IMR-90 (cell line): ENCODE results near the gene PACSIN2. TPM values are rescaled to one million over a fixed set of nuclear protein-coding genes. Genes with fewer than 3 reads are reported as not detected.

Experiments used
- ATAC-seq: fragments of 200-7000 bp; cut with Tn5 transposase; 2 replicates; pipeline ENCODE4 v1.9.1; 2020; ENCODE audit warnings: low read depth, mild to moderate bottlenecking, moderate library complexity
- BruUV-seq: library from RNA; stranded (reverse); fragments of 400-500 nt; replicated peaks from 2 replicates; lab custom pipeline; 2021; lab: Mats Ljungman, UMichigan
- CTCF ChIA-PET: fragments of 300-600 bp; formaldehyde crosslinking; extraction: SDS; loops from one replicate; lab custom pipeline; 2021; ENCODE audit warnings: antibody characterized with exemption; lab: Yijun Ruan, JAX
- POLR2A ChIA-PET: fragments of 300-600 bp; sonication (Branson Sonifier 250); formaldehyde crosslinking; loops from one replicate; lab custom pipeline; 2022; ENCODE audit warnings: antibody characterized with exemption; ENCODE audit not compliant: unreplicated experiment; lab: Charles Lee
- DNase-seq: peaks from one replicate; pipeline ENCODE4 v3.0.0; 2013
- H2AFZ ChIP-seq: replicated peaks from 2 replicates; pipeline ENCODE3; 2013; ENCODE audit warnings: low read length, mild to moderate bottlenecking; ENCODE audit not compliant: poor library complexity
- H2AK5ac ChIP-seq: 2 replicates; pipeline ENCODE4 v1.6.1; 2013; ENCODE audit warnings: low read depth, low read length, inconsistent platforms
- H2AK9ac ChIP-seq: replicated peaks from 2 replicates; pipeline ENCODE3; 2013; ENCODE audit warnings: mild to moderate bottlenecking, low read depth, low read length, moderate library complexity; ENCODE audit not compliant: poor library complexity
- H2BK120ac ChIP-seq: 2 replicates; pipeline ENCODE4 v1.6.1; 2013; ENCODE audit warnings: low read depth, low read length, inconsistent platforms
- H2BK15ac ChIP-seq: 3 replicates; pipeline ENCODE4 v1.6.1; 2013; ENCODE audit warnings: low read depth, low read length, inconsistent platforms
- H2BK20ac ChIP-seq: 2 replicates; pipeline ENCODE4 v1.6.1; 2013; ENCODE audit warnings: low read depth, mild to moderate bottlenecking, inconsistent platforms, low read length, moderate library complexity
- H2BK5ac ChIP-seq: 2 replicates; pipeline ENCODE4 v1.6.1; 2013; ENCODE audit warnings: mild to moderate bottlenecking, low read depth, low read length, inconsistent platforms; ENCODE audit not compliant: poor library complexity, severe bottlenecking
- H3K14ac ChIP-seq: replicated peaks from 2 replicates; pipeline ENCODE4 v1.6.1; 2013; ENCODE audit warnings: low read depth, low read length, inconsistent platforms
- H3K18ac ChIP-seq: 2 replicates; pipeline ENCODE4 v1.6.1; 2013; ENCODE audit warnings: low read depth, low read length, control low read depth
- H3K23ac ChIP-seq: 2 replicates; pipeline ENCODE4 v1.6.1; 2013; ENCODE audit warnings: low read depth, low read length, inconsistent platforms
- H3K27ac ChIP-seq: 2 replicates; pipeline ENCODE4 v1.5.1; 2013; ENCODE audit warnings: mild to moderate bottlenecking, control low read depth, low read length; ENCODE audit not compliant: insufficient read depth
- H3K27me3 ChIP-seq: 2 replicates; pipeline ENCODE4 v1.6.1; 2013; ENCODE audit warnings: low read length; ENCODE audit not compliant: control insufficient read depth, insufficient read depth
- H3K36me3 ChIP-seq: 2 replicates; pipeline ENCODE4 v1.6.1; 2013; ENCODE audit warnings: low read length, mixed read lengths; ENCODE audit not compliant: control insufficient read depth, insufficient read depth
- H3K4ac ChIP-seq: 2 replicates; pipeline ENCODE4 v1.6.1; 2013; ENCODE audit warnings: low read depth, low read length, inconsistent platforms
- H3K4me1 ChIP-seq: 2 replicates; pipeline ENCODE4 v1.6.1; 2013; ENCODE audit warnings: low read length, mixed read lengths; ENCODE audit not compliant: control insufficient read depth, insufficient read depth
- H3K4me2 ChIP-seq: 2 replicates; pipeline ENCODE4 v1.6.1; 2013; ENCODE audit warnings: low read depth, mild to moderate bottlenecking, control low read depth, low read length, moderate library complexity
- H3K4me3 ChIP-seq: 2 replicates; pipeline ENCODE4 v1.5.1; 2013; ENCODE audit warnings: low read depth, mild to moderate bottlenecking, control low read depth, low read length, moderate library complexity; ENCODE audit not compliant: insufficient read depth
- H3K56ac ChIP-seq: 2 replicates; pipeline ENCODE4 v1.6.1; 2013; ENCODE audit warnings: low read length, inconsistent platforms; ENCODE audit not compliant: insufficient read depth; ENCODE audit errors: extremely low read depth
- H3K79me1 ChIP-seq, 2 experiments: 2 replicates each; pipeline ENCODE4 v1.6.1; 2013; ENCODE audit warnings: low read length in 2 of 2, inconsistent platforms in 1 of 2, low read depth in 1 of 2
- H3K9ac ChIP-seq: 2 replicates; pipeline ENCODE4 v1.6.1; 2013; ENCODE audit warnings: low read depth, low read length, control low read depth
- H3K9me1 ChIP-seq: 2 replicates; pipeline ENCODE4 v1.6.1; 2013; ENCODE audit warnings: low read length, inconsistent platforms; ENCODE audit not compliant: insufficient read depth
- H3K9me3 ChIP-seq: 2 replicates; pipeline ENCODE4 v1.6.1; 2013; ENCODE audit warnings: low read length; ENCODE audit not compliant: control insufficient read depth, insufficient read depth
- H4K20me1 ChIP-seq: 2 replicates; pipeline ENCODE4 v1.6.1; 2013; ENCODE audit warnings: low read length, inconsistent platforms; ENCODE audit not compliant: insufficient read depth
- H4K5ac ChIP-seq: 2 replicates; pipeline ENCODE4 v1.6.1; 2013; ENCODE audit warnings: mild to moderate bottlenecking, low read depth, low read length, control low read depth
- H4K8ac ChIP-seq, 2 experiments: 2 replicates each; pipeline ENCODE4 v1.6.1; 2013; ENCODE audit warnings: low read depth in 2 of 2, low read length in 2 of 2, control low read depth in 1 of 2, inconsistent platforms in 1 of 2
- H4K91ac ChIP-seq: 2 replicates; pipeline ENCODE4 v1.6.1; 2013; ENCODE audit warnings: low read depth, low read length, inconsistent platforms; ENCODE audit not compliant: insufficient read depth
- CEBPB ChIP-seq: IDR thresholded peaks from 2 replicates; pipeline ENCODE4 v1.6.1; 2012; ENCODE audit warnings: low read depth, low read length, improper control_type of control experiment
- FOS ChIP-seq: fragments of 150-350 bp; IDR thresholded peaks from 2 replicates; pipeline ENCODE4 v1.6.1; 2016; ENCODE audit warnings: low read depth, low read length
- MAFK ChIP-seq: IDR thresholded peaks from 2 replicates; pipeline ENCODE4 v1.6.1; 2012; ENCODE audit warnings: low read depth, low read length, improper control_type of control experiment
- WGBS, 2 experiments: methylation state at CpG; one replicate each; pipeline versions ENCODE4 v1.1.5 to v1.1.7; 2013; ENCODE audit warnings: missing lambda C conversion rate in 2 of 2; ENCODE audit not compliant: insufficient read length in 1 of 2; ENCODE audit errors: extremely low coverage in 2 of 2; 5-methylcytosine and 5-hydroxymethylcytosine counted together
- dilution Hi-C: fragments of 300-500 bp; cut with HindIII; formaldehyde crosslinking; loops from one replicate; pipeline ENCODE4 v1.14.3; 2018; ENCODE audit warnings: low sequenced_read_pairs; ENCODE audit not compliant: unreplicated experiment
- in situ Hi-C: fragments of 300-500 bp; cut with MboI; formaldehyde crosslinking; loops from 3 replicates; pipeline ENCODE4 v1.14.3; 2019; ENCODE audit warnings: low sequenced_read_pairs, inconsistent platforms, mixed read lengths
- intact Hi-C: fragments of 100-400 bp; cut with micrococcal nuclease; formaldehyde crosslinking; loops from 2 replicates; pipeline ENCODE4 v1.10.0; 2022
- polyA plus RNA-seq, 3 experiments: library from polyadenylated mRNA; depleted of rRNA; stranded (reverse); fragments of >200 nt; gene quantifications; 2 replicates each; pipeline ENCODE4 v1.2.3, GENCODE V29; 2012; ENCODE audit warnings: low replicate concordance in 1 of 3
- total RNA-seq: library from RNA; depleted of rRNA; stranded (reverse); fragments of >200 nt; gene quantifications from 2 replicates; pipeline ENCODE4 v1.2.3, GENCODE V29; 2012

The PACSIN2 gene
- total and polyA plus RNA-seq, 2 of the 4 experiments (the other 2 are of a cell fraction): 85.0 to 118 TPM

DNA sequence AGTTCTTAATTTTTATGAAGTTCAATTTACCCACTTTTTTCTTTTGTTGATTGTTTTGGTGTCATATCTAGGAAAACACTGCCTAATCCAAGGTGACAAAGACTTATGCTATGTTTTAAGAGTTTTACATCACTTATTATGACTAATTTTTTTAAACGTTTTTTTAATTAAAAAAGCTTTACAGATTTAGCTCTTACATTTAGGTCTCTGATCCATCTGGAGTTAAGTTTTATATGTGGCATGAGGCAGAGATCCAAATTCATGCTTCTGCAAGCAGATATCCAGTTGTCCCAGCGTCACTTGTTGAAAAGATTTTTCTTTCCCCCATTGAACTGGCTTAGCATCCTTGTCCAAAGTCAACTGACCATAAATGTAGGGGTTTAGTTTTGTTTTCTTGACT is 72.6 kb downstream of the PACSIN2 start:
- Histone ChIP-seq H3K56ac (no peak overlapping the region), H3K27ac (no peak overlapping the region), H2AFZ (no peak overlapping the region), H4K8ac (no peak overlapping the region), H2BK5ac (no peak overlapping the region), H3K27me3 (no peaks in the 10 kb centered on the region), H3K4me2 (no peak overlapping the region), H2BK120ac (no peak overlapping the region), H3K36me3 (no peaks in the 10 kb centered on the region; the same call in 1 of the 2 replicates), H3K79me1 (peaks cover 37 to 89% of the 10 kb centered on the region in 2 experiments), H2AK5ac (no peak overlapping the region), H3K18ac (no peak overlapping the region), H3K4ac (no peak overlapping the region), H2AK9ac (no peak overlapping the region), H4K20me1 (peaks cover 63% of the 10 kb centered on the region), H3K23ac (no peak overlapping the region), H3K9ac (no peak overlapping the region), H2BK15ac (no peak overlapping the region), H4K5ac (no peak overlapping the region), H2BK20ac (no peak overlapping the region), H3K4me3 (no peak overlapping the region), H3K14ac (no peak overlapping the region), H4K91ac (no peak overlapping the region), H3K9me3 (no peaks in the 10 kb centered on the region), H3K9me1 (peaks cover 44% of the 10 kb centered on the region), H3K4me1 (peaks cover 29% of the 10 kb centered on the region)
- DNase-seq (no peak), ATAC-seq (no peak)
- intact Hi-C loops: no loop called here
- ChIA-PET CTCF (interaction anchor here (1.0 kb wide), 1 partner anchor 91 kb away, joined by 3 read pairs; no protein-coding TSS in a partner anchor), POLR2A (no interaction called here)
- TF ChIP-seq FOS: no peak
- TF ChIP-seq MAFK: no peak
- no peak for TF ChIP-seq CEBPB
- dilution Hi-C loops: no loop called here
- WGBS, 2 experiments: no CpG with 5 or more reads among the region's 2 CpGs
- in situ Hi-C loops: no loop called here
- BruUV-seq: no TSS peak
